ENCODE data around the gene OR2T2. TPM values are rescaled to one million over a fixed set of nuclear protein-coding genes. Genes with fewer than 3 reads are reported as not detected.
"Not testable (repeated sequence)": the region's sequence is repeated elsewhere in the genome, so short reads cannot be mapped to it uniquely, and the experiment has no call there.

OR2T2 gene
- total RNA-seq, 1 experiment from 2014 or later, result not detected

GRCh38 chr1:248438668-248439067 lies 6.8 kb upstream of the OR2T2 start:
- H3K9me3 Mint-ChIP-seq, result peaks cover 66% of the 10 kb centered on the region
- POLR2A ChIA-PET; H3K27me3 Mint-ChIP-seq (ENCODE audit: low read depth); H3K27ac Mint-ChIP-seq; ATAC-seq; DNase-seq (ENCODE audit: low spot score); H3K4me1 Mint-ChIP-seq; H3K4me3 Mint-ChIP-seq; CTCF ChIA-PET: not testable (repeated sequence)
- peaks cover 36% of the 10 kb centered on the region for H3K36me3 Mint-ChIP-seq

DNA sequence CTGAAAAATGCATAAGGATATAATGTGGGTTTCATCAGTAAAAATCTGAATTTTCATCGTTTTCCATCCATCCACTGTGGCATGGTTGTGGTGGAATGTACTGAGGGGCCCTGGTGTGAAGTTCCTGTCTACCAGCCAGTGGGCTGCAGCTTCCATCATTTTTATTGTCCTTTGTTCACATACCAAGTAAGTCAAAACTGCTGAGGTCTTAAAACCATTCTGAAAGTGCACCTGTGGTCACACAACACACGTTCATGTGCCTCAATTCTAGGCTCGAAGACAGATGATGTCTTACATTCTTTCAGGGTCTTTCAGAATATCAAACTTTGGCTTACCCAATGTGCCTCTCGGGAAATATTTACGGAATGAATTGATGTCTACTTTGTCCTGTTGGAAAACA lies 6.2 kb upstream of the OR2T2 start:
- H3K27ac Mint-ChIP-seq; H3K4me1 Mint-ChIP-seq; H3K27me3 Mint-ChIP-seq (ENCODE audit: low read depth); H3K4me3 Mint-ChIP-seq; DNase-seq (ENCODE audit: low spot score); ATAC-seq; POLR2A ChIA-PET; CTCF ChIA-PET: not testable (repeated sequence)
- peaks cover 41% of the 10 kb centered on the region for H3K36me3 Mint-ChIP-seq
- peaks cover 71% of the 10 kb centered on the region for H3K9me3 Mint-ChIP-seq

DNA sequence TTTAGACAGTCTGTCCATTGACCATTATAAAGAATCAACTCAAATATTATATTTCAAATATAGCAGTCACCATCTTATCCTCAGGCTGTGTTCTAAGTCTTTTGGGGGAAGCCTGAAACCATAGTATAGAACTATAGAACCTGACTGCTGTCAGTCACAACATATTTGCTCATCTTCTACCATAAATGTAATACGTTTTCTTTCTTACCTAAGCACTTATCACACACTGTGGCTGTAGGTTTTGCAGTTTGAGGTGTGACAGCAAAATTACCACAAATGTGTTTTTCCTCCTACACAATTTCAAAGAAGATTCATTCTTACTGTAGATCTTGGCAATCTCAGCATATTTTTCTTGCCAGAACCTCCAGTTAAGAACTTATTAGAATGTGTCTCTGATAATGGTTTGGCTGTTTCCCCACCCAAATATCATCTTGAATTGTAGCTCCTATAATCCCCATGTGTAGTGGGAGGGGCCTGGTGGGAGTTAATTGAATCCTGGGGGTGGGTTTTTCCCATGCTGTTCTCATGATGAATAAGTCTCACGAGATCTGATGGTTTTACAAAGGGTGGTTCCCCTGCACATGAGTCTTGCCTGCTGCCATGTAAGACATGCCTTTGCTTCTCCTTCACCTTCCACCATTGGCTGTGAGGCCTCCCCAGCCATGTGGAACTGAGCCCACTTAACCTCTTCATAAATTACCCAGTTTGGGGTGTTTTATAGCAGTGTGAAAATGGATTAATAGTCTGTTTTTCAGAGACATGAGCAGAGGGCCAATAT lies 2.7 kb upstream of the OR2T2 start:
- DNase-seq (ENCODE audit: low spot score); CTCF ChIA-PET; H3K27ac Mint-ChIP-seq; H3K4me3 Mint-ChIP-seq; ATAC-seq; H3K4me1 Mint-ChIP-seq; POLR2A ChIA-PET; H3K27me3 Mint-ChIP-seq (ENCODE audit: low read depth): not testable (repeated sequence)
- peaks cover 50% of the 10 kb centered on the region for H3K36me3 Mint-ChIP-seq
- peaks cover 80% of the 10 kb centered on the region for H3K9me3 Mint-ChIP-seq

DNA sequence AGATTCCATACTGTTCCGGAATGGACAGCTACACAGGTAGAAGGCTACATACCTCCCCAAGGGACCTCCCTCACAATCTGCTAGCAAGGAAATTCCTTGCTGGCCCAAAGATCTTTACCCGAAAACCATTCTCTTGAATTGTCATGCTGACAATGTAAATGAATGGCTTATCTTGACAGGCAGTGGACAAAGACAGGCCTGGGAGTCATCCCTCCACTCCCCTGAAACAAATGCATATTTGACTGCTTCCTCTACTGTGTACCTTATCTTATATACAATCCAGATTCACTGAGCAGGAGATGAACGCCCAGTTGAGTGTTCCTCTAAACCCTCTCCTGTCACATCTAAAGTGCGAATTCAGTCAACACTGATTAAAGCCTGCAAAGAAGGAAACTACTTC lies 834 bp upstream of the OR2T2 start:
- ATAC-seq; DNase-seq (ENCODE audit: low spot score); H3K4me3 Mint-ChIP-seq; H3K27me3 Mint-ChIP-seq (ENCODE audit: low read depth); POLR2A ChIA-PET; CTCF ChIA-PET; H3K4me1 Mint-ChIP-seq; H3K27ac Mint-ChIP-seq: not testable (repeated sequence)
- Mint-ChIP-seq H3K36me3 (peaks cover 42% of the 10 kb centered on the region), H3K9me3 (peaks cover 72% of the 10 kb centered on the region)

DNA sequence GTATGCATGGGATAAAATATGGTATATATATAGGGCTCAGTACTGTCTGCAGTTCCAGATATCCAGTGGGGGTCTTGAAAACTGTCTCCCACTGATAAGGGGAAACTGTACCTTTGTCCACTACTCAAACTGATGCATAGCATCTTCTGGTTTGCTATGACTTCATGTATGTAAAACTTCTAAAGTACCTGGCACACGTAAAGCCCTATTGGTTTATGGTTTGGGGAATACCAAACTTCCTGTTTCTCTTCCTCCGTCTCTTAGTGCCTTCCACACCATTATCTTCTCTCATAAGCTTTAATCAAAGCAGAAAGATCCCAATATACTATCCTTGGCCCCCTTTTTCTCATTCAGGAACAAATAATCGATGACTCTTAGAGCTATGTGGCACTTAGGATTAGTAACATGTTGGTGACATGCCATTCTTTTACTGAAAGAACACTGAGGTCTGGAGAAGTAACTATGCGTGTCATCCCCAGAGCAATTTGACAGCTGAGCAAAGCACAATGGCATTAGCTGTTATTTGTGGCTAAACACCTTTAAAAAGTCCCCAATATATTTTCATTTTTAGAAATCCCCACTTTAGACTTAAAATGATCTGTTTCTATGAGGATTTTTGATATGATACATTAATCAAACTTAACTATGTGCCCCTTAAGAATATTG lies 3.1 kb downstream of the OR2T2 start:
- Mint-ChIP-seq H3K9me3 (peaks cover 50% of the 10 kb centered on the region), H3K36me3 (peaks cover 34% of the 10 kb centered on the region)
- H3K4me1 Mint-ChIP-seq; ATAC-seq; H3K27ac Mint-ChIP-seq; POLR2A ChIA-PET; CTCF ChIA-PET; H3K4me3 Mint-ChIP-seq; DNase-seq (ENCODE audit: low spot score); H3K27me3 Mint-ChIP-seq (ENCODE audit: low read depth): not testable (repeated sequence)

GRCh38 chr1:248449821-248450465 lies 4.5 kb downstream of the OR2T2 start:
- CTCF ChIA-PET; H3K27ac Mint-ChIP-seq; ATAC-seq; POLR2A ChIA-PET; H3K4me3 Mint-ChIP-seq; DNase-seq (ENCODE audit: low spot score); H3K27me3 Mint-ChIP-seq (ENCODE audit: low read depth); H3K4me1 Mint-ChIP-seq: not testable (repeated sequence)
- Mint-ChIP-seq H3K36me3 (peaks cover 24% of the 10 kb centered on the region), H3K9me3 (peaks cover 38% of the 10 kb centered on the region)

- H3K27ac Mint-ChIP-seq; DNase-seq (ENCODE audit: low spot score); H3K4me1 Mint-ChIP-seq; H3K4me3 Mint-ChIP-seq; ATAC-seq; CTCF ChIA-PET; H3K27me3 Mint-ChIP-seq (ENCODE audit: low read depth); POLR2A ChIA-PET: not testable (repeated sequence)
- H3K36me3 Mint-ChIP-seq, result peaks cover 21% of the 10 kb centered on the region
- H3K9me3 Mint-ChIP-seq, result peaks cover 34% of the 10 kb centered on the region
Observed at GRCh38 chr1:248450466-248451145, 5.2 kb downstream of the OR2T2 start.

DNA sequence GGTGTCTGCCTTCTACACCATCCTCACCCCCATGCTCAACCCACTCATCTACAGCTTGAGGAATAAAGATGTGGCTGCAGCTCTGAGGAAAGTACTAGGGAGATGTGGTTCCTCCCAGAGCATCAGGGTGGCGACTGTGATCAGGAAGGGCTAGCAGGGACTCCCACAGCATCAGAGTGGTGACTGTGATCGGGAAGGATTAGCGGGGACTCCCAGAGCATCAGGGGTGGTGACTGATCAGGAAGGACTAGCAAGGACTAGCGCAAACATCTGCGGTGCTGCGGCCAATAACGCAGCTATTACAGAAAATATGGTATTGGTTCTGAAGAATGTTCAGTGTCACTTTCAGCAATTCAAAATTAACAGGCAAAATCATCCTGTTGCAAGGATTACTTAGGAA lies 8.2 kb downstream of the OR2T2 start:
- ATAC-seq; H3K27me3 Mint-ChIP-seq (ENCODE audit: low read depth); POLR2A ChIA-PET; DNase-seq (ENCODE audit: low spot score); H3K27ac Mint-ChIP-seq; CTCF ChIA-PET; H3K4me1 Mint-ChIP-seq; H3K4me3 Mint-ChIP-seq: not testable (repeated sequence)
- peaks cover 26% of the 10 kb centered on the region for H3K9me3 Mint-ChIP-seq
- H3K36me3 Mint-ChIP-seq, result peaks cover 20% of the 10 kb centered on the region

DNA sequence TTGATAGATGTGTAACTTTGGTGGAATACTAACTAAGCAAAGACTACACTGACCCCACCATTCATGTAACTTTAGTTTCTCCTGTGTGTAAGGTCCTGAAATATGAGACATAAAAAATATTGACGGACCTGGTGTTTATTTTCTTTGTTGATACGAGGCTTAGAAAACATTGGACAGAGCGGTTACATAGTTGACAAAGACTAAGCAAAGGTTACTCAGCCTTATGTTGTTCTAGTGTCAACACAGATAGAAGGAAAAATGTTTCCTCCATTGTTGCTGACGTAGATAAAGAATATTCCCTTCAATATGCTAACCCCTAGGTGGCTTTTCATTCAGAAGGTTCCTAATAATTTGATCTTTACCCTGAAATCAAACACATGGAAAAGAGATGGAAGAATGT lies 9.6 kb downstream of the OR2T2 start:
- DNase-seq (ENCODE audit: low spot score); POLR2A ChIA-PET; CTCF ChIA-PET; H3K27ac Mint-ChIP-seq; H3K4me1 Mint-ChIP-seq; H3K27me3 Mint-ChIP-seq (ENCODE audit: low read depth); ATAC-seq; H3K4me3 Mint-ChIP-seq: not testable (repeated sequence)
- Mint-ChIP-seq H3K9me3 (peaks cover 35% of the 10 kb centered on the region), H3K36me3 (peaks cover 30% of the 10 kb centered on the region)

DNA sequence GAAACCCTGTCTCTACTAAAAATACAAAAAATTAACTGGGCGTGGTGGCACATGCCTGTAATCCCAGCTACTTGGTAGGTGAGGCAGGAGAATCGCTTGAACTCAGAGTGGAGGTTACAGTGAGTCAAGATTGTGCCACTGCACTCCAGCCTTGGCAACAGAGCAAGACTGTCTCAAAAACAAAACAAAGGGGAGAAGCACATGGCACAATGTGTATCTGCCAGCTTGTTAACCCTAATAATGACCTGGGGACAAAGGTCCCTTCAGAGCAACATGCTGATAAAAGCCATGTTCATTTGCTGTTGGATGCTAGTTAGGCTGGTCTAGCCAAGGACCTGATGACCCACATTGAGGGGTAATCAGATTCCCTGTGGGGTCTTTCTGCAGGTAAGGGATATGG lies 11.2 kb downstream of the OR2T2 start:
- Mint-ChIP-seq H3K36me3 (peaks cover 34% of the 10 kb centered on the region), H3K9me3 (peaks cover 42% of the 10 kb centered on the region)
- H3K4me1 Mint-ChIP-seq; POLR2A ChIA-PET; DNase-seq (ENCODE audit: low spot score); ATAC-seq; H3K4me3 Mint-ChIP-seq; CTCF ChIA-PET; H3K27ac Mint-ChIP-seq; H3K27me3 Mint-ChIP-seq (ENCODE audit: low read depth): not testable (repeated sequence)

DNA sequence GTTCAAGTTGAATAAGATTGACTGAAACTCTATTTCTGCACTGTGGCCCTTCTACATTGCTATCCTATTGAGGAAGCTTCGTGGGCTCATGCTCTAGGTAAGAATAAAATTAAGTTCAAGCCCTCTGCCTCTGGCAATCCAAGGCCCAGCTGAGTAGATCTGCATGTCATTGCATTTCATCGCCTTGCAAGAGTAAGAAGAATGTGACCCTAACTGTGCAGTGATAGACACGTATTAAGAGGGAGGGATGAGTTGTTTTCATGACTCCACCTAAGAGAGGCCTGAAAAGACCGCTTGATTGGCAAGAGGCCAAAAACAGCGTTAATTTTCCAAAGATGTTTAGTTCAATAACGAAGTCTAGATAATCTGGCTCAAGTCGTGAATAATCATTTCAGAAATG lies 13.7 kb downstream of the OR2T2 start:
- H3K27me3 Mint-ChIP-seq (ENCODE audit: low read depth); CTCF ChIA-PET; DNase-seq (ENCODE audit: low spot score); H3K4me1 Mint-ChIP-seq; POLR2A ChIA-PET; H3K27ac Mint-ChIP-seq; ATAC-seq; H3K4me3 Mint-ChIP-seq: not testable (repeated sequence)
- peaks cover 51% of the 10 kb centered on the region for H3K36me3 Mint-ChIP-seq
- H3K9me3 Mint-ChIP-seq, result peaks cover 58% of the 10 kb centered on the region
